NAMALWA (cell line): ENCODE measurements around the gene CD200R1.

ENCODE experiments used
- DNase-seq: peaks from one replicate; pipeline ENCODE4 v3.0.0-alpha.2; 2015; ENCODE audit warnings: low spot score

The CD200R1 gene

DNA sequence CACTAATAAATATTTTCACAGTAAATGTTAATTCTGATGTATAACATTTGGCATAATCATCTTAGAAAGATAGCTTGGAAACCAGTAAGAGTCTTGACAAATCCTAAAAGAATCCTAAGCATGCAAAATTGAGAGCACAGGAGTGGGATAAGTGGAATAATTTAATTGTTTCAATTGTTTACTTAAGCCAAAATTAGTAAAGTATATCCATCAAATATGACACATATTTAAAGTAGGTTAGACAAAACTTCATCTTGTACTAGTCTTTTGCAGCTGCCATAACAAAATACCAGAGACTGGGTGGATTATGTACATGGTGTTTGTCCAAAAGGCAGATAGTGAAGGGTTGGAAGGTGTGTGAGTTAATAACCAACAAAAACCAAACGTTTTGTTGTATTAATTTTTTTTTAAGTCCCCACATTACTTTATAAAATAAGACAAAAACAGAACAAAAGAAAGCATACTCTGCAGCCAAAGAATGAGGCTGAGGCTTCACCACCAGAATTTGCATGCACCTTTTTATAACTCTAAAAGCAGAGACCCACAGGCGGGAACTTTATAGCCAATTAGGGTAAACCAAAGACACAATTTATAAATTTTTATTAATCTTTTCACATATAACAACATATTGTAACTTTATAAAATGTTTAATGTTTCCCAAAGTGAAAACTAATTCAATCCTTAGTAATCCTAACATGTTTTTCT, 86.4 kb downstream of the CD200R1 start:
- no peak for DNase-seq

DNA sequence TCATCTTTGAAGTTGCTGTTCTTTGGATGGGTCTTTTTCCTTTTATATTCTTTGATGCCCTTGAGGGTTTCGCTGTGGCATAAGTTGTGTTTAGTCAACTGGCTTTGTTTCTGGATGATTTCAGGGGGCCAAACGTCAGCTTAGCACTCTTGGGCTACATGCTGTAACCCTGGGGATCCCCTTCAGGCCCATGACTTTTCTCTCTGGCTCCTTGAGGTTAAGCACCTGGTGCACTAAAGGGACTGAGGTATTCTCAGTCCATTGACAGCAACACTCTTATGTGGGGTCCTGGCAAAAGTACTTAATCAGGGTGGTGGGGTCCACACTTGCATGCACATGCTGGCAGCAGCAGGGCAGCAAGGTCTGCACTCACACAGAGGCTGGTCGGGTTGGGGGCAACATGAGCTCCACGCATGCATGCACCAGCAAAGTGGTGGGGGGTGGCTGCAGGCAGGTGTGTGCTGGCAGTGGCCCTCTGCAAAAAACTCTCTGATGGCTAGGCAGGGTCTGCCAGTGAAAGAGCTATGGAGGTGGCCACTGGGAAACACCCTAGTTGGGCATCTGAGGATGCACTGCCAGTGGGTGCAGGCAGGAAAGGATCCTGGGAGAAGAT, 90.1 kb downstream of the CD200R1 start:
- no peak for DNase-seq

DNA sequence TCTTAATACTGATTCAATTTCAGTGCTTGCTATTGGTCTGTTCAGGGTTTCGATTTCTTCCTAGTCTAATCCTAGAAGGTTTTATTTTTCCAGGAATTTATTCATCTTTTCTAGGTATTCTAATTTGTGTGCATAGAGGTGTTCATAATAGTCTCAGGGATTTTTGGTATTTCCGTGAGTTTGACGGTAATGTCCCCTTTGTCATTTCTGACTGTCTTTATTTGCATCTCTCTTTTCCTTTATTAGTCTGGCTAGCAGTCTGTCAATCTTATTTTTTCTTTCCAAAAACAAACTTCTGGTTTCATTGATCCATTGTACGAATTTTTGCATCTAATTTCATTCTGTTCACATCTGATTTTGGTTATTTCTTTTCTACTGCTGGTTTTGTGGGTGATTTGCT, 93.0 kb downstream of the CD200R1 start:
- DNase-seq, result no peak

DNA sequence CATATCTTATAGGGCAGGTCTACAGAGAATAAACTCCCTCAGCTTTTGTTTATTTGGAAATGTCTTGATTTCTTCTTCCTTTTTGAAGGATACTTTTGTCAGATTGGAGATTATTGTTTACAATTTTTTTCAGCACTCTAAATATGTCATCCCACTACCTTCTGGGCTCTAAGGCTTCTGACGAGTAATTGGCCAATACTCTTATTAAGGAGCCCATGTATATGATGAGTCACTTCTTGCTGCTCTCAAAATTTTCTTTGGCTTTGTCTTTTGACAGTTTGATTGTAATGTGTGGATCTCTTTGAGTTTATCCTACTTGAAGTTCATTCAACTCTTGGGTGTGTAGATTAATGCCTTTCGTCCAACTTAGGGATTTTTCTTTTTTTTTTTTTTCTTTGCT, 99.3 kb downstream of the CD200R1 start:
- DNase-seq, result no peak

- no peak for DNase-seq
These were observed 100.2 kb downstream of the CD200R1 start for GRCh38 chr3:112874725-112875124.

GRCh38 chr3:112873632-112874031, 101.3 kb downstream of the CD200R1 start:
- peak; percentile 50 for DNase-seq

DNA sequence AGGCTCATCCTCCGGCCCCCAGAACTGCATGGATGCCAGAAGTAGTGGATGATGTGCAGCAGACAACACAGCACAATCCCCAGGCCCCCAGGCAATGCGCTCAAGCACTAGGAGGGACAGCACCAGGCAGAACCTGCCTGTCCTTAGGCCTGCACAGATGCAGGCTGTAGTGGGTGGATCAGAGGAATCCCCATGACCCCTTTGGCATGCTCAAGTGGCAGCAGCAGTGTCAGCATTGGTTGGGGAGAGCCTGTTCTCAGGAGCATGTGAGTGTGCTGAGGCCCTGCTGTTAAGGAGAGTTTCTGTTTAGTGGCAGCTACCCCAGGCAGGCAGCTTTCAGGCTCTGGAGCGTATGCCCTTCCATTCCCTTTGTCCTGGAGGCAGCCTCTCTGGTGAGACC, 103.2 kb downstream of the CD200R1 start:
- no peak for DNase-seq
